COLO668 (cell line): ENCODE measurements around the gene MMP28.

ENCODE experiments used
- DNase-seq: peaks from one replicate; lab custom pipeline; 2025; ENCODE audit not compliant: unreplicated experiment; lab: John Stamatoyannopoulos, UW

The MMP28 gene

DNA sequence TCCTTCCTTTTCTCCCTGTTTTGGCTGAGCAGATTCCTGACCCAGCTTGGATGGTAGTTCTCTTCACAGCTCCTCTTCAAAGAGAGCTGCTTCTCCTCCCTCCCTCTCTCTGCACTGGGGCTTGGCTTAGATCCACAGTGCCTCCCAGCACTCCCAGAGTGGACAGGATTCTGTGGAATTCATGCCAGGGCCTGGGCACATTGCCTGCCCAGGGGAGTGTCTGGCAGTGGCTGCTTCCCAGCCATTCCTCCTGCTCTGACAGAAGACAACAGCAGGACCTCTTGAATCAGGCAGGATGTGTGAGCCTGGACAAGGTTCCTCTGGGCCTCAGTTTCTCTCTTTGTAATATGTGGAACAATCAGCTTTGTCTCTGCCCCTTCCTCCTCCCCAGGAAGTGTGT is 4.5 kb upstream of the MMP28 start:
- DNase-seq = no peak

- DNase-seq = no peak
These were observed 2.5 kb upstream of the MMP28 start for GRCh38 chr17:35797918-35798317.

DNA sequence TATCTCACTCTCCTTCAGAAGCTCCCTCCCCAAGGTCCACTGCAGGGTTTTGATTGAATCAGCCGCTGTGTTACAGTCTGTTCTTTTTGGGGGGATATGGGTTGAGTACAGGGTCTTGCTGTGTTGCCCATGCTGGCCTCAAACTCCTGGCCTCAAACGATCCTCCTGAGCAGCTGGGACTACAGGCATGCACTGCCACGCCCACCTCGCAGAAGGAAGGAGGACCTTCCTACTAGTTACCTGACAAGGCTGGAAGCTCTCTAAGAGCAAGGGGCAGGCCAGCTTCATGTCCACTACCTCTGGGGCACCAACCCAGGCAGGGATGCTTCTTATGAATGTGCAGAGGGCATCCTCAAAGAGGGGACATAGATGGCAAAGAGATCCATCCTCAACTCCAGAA is 1.9 kb upstream of the MMP28 start:
- DNase-seq = no peak

DNA sequence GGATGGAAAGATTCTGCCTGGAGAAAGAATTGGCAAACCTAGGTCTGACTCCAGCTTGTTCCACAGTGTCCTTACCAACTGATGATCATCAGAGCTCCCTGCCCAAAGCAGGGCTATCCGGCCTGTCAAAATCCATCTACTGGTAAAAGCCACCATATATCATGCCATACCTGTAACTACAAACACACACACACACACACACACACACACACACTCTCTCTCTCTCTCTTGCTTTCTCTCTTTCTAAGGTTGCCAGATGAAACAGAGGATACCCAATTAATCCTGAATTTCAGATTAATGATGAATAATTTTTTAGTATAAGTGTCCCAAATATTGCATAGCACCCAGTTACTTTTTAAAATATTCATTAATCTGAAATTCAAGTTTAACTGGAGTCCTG is 1.5 kb upstream of the MMP28 start:
- DNase-seq = no peak

DNA sequence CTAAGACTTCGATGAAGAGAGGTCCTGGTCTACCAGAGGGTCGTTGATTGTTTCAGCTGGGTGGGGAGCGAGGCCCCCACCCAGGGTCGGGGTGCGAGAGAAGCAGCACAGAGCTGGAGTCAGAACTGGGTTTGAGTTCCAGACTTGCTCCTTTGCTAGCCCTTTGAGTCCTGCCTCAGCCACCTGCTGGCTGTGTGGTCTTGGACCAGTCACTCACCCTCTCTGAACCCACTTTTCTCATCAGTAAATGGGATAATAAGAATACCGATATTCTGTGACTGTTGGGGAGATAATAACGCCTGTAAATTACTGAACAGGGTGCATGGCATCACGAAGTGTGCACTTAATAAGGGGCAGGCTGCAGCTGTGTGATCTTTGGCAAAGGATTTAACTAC is 427 bp upstream of the MMP28 start:
- DNase-seq = no peak

DNA sequence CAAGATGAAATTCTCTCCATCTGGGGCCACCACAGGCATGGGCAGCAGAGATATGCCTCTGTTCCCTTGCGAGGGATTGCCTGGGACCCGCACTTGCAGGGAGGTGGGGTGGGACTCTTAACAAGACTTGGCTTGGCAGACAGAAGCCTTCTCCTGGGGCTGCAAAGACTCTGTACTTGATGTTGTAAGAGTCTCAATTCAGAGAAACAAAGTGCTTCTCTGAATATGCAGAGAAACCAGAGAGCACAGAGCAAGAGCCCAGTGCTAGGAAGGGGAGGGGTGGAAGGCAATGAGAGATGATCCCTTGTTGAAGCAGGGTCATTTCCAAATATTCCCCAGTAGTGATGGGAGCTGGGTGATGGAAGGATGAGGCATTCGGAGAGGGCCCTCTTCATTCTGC is 2.2 kb downstream of the MMP28 start:
- DNase-seq = no peak

DNA sequence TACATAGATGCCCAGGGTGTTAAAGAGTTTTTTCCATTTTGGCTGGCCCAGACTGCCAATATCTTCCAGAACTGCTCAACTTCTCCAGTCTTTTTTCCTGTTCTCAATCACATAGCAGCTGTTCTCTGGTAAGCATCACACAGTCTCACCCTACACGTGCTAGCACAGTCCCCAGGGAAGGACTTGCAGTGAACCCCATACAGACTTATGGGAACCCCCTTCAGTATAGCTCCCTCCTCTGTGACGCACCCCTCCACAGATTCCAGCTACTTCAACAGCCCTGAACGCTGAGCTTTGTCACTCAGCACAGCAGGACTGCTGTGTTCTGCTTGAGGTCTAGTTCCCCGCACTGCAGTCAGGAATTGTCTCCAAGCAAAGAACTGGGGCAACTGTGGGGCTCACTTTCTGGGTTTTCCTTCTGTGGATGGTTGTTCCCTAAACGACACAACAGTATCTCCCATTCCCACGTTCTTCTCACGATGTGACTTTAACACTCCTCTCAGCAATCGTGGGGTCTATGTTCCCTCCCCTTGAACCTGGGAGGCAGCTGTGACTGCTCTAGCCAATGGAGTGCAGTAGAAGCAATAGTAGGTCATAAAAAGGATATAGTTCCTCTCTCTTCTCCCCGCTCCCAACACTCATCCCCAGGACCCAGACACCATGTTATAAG is 3.6 kb downstream of the MMP28 start:
- no peak for DNase-seq

- DNase-seq = no peak
These were observed 4.6 kb downstream of the MMP28 start for GRCh38 chr17:35790841-35791240.

DNA sequence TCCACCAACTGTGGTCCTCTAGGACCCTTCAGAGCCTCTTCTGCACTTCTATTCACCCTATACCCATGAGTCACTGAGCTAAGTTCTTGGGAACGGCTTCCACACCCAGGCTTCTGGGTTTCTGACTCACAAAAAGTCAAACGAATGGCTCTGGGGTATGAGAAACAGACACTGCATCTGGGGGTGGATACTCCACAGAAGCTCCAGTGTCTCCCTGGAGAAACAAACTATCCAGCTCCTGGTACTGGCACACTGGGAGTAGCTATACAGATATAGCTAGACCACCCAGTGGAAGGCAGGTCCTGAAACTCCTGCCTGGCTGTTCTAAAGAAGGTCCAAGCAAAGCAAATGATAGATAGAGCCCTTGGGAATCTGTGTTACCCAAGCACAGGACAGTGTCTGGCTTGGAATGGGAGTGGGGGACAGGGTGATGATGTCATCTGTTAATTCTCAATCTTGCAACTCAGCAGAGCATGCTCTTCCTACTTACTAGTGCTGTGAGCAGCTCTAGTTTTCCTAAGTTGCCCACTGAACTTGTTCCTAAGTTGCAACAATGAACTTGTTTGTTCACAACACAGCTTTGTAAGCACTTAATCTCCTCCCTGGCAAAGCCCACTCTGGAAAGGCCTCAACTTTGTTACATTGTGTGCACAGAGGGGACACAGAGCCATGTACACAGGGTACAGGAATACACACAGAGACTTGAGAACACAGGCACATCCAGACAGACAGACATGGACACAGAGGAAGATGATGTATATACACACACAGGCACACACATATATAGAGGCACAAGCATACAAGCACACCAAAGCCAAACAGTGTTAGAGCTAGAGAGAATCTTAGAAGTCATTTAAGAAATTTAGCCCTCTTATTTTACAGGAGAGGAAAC is 6.7 kb downstream of the MMP28 start:
- DNase-seq = no peak

- no peak for DNase-seq
These were observed 8.5 kb downstream of the MMP28 start for GRCh38 chr17:35786941-35787432.

GRCh38 chr17:35784895-35785294 is 10.5 kb downstream of the MMP28 start:
- no peak for DNase-seq

DNA sequence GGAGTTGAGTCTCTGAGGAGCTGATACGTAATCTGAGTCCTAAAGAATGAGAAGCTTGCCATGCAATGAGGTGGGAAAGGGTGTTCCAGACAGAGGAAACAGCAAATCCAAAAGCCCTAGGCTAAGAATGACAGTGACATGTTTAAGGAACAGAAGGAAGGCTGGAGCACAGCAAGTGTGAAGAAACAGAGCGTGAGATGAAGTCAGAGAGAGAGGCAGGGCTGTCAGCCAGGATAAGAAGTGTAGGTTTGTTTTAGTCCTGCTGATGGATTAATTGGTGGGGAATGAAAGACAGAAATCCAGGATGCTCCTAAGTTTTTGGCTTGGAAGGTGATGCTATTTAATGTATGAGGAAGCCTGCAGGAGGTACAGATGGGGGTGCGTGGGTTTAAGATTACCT is 14.5 kb downstream of the MMP28 start:
- no peak for DNase-seq

DNA sequence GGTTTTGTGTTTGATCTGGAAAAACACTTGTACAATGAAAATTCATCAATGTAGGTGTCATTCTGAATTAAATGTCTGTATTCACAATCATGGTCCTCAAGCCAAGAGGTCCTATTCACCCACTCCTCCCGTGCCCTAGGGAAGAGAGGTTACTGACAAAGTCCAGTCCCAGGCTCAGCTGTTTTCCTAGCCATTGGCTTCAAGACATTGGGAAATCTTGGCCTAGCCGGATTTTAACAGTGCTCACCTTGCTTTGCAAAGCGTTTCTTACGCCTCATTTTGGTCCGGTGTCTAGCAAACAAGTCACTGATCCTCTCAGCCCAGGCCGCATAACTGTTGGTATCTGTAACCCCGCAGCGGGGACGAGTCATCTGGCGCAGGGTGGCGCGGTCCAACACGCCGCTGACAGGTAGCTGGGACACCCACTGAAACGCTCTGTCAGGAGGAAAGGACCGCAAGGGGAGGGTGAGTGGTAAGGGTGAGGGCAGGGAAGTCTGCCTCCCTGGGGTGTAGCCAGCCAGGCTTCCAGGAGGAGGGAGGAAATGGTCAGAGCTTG is 16.7 kb downstream of the MMP28 start:
- DNase-seq = no peak

- no peak for DNase-seq
These were observed 19.9 kb downstream of the MMP28 start for GRCh38 chr17:35775583-35775982.

GRCh38 chr17:35775039-35775438 is 20.4 kb downstream of the MMP28 start:
- no peak for DNase-seq

DNA sequence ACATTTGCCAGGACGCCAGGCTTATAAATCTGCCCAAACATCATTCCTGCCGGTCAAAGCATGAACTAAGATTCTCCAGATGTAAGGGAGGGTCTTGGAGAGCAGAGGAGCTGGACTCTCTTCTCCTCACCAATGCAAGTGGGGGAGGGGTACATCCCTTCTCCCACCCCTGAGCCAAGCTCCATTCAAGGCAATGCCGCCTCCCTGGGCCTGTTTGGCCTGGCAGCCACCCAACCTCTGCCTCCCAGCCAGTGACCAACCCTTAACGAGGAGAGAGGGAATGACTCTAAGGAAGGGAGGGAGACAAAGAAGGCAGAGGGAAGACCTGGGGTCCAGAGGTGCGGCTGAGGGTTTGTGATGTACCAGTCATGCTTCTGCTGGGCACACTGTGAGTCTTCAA is 20.9 kb downstream of the MMP28 start:
- DNase-seq = no peak

DNA sequence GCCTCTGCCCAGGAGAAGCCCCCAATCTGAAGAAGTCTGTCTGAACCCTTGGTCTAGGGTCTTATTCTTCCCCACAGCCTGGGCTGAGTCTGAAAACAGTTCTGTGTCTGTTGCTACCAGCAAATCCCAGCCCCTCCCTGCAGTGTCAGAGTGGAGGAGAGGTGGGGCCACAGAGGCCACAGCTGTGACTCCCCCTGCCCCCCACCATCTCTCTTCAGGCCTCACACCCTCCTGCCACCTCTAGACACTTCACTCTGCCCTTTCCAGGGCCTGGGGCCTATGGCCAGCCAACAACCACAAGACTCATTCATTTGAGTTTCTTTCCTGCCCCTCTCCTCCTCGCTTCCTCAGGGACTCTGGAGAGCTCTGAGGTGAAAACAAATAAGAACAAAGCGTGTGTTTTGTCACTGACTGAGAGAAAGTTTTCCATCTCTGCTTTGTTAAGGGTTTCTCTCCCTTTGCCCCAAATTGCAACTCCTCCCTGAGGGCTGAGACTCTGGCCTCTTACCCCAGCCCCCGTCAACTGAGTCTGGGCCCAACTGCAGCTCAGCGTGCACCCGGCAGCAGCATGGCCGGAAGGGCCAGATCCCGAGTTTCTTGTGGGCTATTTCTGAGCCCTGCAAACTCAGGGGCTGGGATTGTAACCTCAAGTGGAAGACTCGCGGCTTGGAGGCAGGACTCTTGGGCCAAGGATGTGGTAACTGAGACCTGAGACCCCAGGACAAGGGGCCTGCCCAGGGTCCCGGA is 21.6 kb downstream of the MMP28 start:
- DNase-seq = no peak

GRCh38 chr17:35773129-35773528 is 22.3 kb downstream of the MMP28 start:
- DNase-seq = no peak

GRCh38 chr17:35769895-35770486 is 25.4 kb downstream of the MMP28 start:
- no peak for DNase-seq

GRCh38 chr17:35768797-35769196 is 26.6 kb downstream of the MMP28 start:
- no peak for DNase-seq

DNA sequence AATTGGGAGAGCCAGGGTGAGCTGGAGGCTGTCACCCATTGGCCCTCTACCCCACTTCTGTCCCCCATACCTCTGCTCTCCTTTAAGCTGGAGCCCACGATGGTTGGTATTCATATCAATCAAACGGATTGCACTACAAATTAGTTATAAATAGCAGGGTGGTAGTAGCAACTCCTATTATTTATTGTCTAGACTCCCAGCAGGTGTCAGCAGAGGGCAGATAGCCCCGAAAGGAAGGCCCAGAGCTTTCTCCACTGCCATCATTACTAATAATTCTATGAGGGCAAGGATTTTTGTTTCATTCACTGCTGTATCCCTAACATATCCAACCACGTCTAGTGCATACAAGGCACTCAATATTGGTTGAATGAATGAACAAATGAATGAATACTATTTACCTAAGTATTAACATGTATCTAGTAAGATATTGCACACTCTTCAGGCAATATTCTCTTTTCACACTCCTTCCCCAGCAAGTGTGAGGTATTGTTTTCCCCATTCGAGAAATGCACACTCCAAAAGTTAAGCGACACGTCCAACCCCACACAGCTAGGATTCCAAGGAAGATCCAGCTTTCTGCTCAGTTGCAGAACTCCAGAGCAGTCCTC is 28.4 kb downstream of the MMP28 start:
- DNase-seq = peak; percentile 1
